Effector memory CD4-positive, alpha-beta T cell (primary cell): ENCODE results near the gene GPR25.

ENCODE experiments used
- DNase-seq, 3 donors: peaks; one replicate each; pipeline ENCODE4 v3.0.0-alpha.2; 2020
- H3K27ac ChIP-seq: 2 replicates; pipeline ENCODE4 v1.7.0; 2013; ENCODE audit warnings: mild to moderate bottlenecking, low read length, moderate library complexity; ENCODE audit not compliant: insufficient read depth, poor library complexity, severe bottlenecking
- H3K27me3 ChIP-seq: replicated peaks from 2 replicates; pipeline ENCODE4 v1.7.0; 2013; ENCODE audit warnings: mild to moderate bottlenecking, low read length; ENCODE audit not compliant: insufficient read depth, control insufficient read depth, poor library complexity, severe bottlenecking
- H3K36me3 ChIP-seq: 2 replicates; pipeline ENCODE4 v1.7.0; 2013; ENCODE audit warnings: mild to moderate bottlenecking, low read length, moderate library complexity; ENCODE audit not compliant: control insufficient read depth, insufficient read depth
- H3K4me1 ChIP-seq: 2 replicates; pipeline ENCODE4 v1.7.0; 2013; ENCODE audit warnings: low read length, mild to moderate bottlenecking; ENCODE audit not compliant: control insufficient read depth, insufficient read depth, poor library complexity, severe bottlenecking
- H3K4me3 ChIP-seq: 2 replicates; pipeline ENCODE4 v1.7.0; 2013; ENCODE audit warnings: low read length, low read depth, mild to moderate bottlenecking; ENCODE audit not compliant: insufficient read depth, poor library complexity, severe bottlenecking
- H3K9me3 ChIP-seq: 2 replicates; pipeline ENCODE4 v1.7.0; 2013; ENCODE audit warnings: mild to moderate bottlenecking, low read length, moderate library complexity; ENCODE audit not compliant: control insufficient read depth
- total RNA-seq, 3 donors: gene quantifications; one replicate each; lab custom pipeline; 2026; lab: John Stamatoyannopoulos, UW

GPR25 gene, protein sequence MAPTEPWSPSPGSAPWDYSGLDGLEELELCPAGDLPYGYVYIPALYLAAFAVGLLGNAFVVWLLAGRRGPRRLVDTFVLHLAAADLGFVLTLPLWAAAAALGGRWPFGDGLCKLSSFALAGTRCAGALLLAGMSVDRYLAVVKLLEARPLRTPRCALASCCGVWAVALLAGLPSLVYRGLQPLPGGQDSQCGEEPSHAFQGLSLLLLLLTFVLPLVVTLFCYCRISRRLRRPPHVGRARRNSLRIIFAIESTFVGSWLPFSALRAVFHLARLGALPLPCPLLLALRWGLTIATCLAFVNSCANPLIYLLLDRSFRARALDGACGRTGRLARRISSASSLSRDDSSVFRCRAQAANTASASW
- total RNA-seq = 1.5 to 5.7 (median 2.9) reads per million in 3 donors

DNA sequence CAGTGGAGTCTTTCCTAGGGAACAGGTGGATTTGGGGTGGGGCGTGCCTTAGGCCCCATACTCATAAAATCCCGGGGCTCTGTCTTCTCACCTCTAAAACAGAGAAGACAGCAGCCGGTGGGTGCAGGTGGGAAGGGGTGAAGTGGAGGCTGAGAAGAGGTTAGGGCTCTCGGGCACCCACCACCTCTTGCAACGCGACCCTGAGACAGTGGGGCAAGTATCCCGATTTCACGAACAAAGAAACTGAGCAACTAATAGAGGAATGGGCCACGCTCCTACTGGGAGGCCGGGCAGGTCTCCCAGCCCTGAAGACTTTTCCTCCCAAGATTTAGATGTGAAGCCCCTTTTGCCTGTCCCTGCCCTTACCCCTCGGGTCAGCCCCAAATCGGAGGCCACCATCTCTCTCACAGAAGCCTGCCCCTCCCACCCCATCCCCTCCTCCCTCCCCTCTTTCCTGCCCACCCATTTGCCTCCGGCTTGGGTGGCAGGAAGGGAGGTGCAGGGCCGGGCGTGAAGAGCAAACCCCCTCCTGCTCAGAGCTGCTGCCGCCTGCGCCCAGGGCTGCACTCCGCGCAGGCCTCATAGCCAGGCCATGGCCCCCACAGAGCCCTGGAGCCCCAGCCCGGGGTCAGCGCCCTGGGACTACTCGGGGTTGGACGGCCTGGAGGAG is at the start of gene GPR25:
Gene GPR25, plus strand, starts transcription at position 536 of the 670 bp plus-strand sequence. Its CDS starts 57 bp downstream, at position 593.
- DNase-seq = no peak
- Histone ChIP-seq H3K27ac (peak within 1 kb of the TSS; percentile 34), H3K4me1 (peaks cover 42% of the 10 kb centered on the region), H3K36me3 (no peaks in the 10 kb centered on the region), H3K27me3 (no peaks in the 10 kb centered on the region), H3K4me3 (peak within 1 kb of the TSS; percentile 35), H3K9me3 (no peaks in the 10 kb centered on the region)

DNA sequence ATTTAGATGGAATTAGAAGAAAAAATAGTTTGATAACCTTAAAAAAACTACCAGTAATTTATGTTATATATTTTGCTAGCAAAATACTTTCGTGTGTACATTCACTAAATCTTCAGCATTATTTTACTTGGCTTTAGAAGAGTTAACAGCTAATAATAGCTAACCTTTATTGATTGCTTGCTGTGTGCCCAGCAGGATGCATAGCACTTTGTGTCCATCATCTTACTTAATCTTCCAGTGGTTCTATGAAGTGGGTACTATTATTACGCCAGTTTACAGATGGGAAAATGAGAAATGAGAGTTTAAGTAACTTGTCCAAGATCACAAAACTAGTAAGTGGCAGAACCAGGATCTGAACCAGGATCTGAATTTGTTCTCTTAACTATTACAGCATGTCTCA is 41.7 kb upstream of the GPR25 start:
- Histone ChIP-seq H3K9me3 (no peaks in the 10 kb centered on the region), H3K27ac (no peak overlapping the region), H3K4me1 (no peaks in the 10 kb centered on the region), H3K4me3 (no peak overlapping the region), H3K27me3 (no peaks in the 10 kb centered on the region), H3K36me3 (no peaks in the 10 kb centered on the region)
- DNase-seq = no peak

DNA sequence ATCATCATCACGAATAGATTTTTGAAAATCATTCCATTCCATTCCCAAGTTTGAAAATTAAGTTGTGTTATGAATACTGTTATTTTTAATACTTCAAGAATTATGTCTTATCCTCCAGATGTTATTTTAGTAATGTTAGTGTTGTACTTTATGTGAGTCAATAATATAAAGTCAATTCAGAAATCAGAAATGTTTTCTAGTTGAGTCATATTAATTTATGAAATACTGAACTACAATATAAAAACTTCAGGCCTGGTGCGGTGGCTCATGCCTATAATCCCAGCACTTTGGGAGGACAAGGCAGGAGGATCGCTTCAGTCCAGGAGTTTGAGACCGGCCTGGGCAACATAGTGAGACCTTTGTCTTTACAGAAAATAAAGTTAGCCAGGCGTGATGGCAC is 38.4 kb upstream of the GPR25 start:
- Histone ChIP-seq H3K4me1 (no peaks in the 10 kb centered on the region), H3K27me3 (no peaks in the 10 kb centered on the region), H3K27ac (no peak overlapping the region), H3K36me3 (no peaks in the 10 kb centered on the region), H3K9me3 (no peaks in the 10 kb centered on the region), H3K4me3 (no peak overlapping the region)
- DNase-seq = no peak

DNA sequence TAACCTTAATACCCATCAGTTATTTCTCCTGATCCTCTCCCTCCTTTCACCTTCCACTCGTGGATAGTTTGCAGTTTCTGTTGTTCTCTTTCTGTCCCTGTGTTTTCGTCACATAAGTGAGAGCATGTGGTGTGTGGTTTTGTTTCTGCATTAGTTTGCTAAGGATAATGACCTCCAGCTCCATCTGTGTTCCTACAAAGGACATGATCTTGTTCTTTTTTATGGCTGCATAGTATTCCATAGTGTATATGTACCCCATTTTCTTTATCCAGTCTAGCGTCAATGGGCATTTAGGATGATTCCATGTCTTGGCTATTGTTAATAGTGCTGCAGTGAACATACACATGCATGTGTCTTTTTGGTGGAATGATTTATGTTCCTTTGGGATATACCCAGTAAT is 36.6 kb upstream of the GPR25 start:
- Histone ChIP-seq H3K27me3 (no peaks in the 10 kb centered on the region), H3K4me3 (no peak overlapping the region), H3K9me3 (no peaks in the 10 kb centered on the region), H3K4me1 (no peaks in the 10 kb centered on the region), H3K36me3 (no peaks in the 10 kb centered on the region), H3K27ac (no peak overlapping the region)
- no peak for DNase-seq

DNA sequence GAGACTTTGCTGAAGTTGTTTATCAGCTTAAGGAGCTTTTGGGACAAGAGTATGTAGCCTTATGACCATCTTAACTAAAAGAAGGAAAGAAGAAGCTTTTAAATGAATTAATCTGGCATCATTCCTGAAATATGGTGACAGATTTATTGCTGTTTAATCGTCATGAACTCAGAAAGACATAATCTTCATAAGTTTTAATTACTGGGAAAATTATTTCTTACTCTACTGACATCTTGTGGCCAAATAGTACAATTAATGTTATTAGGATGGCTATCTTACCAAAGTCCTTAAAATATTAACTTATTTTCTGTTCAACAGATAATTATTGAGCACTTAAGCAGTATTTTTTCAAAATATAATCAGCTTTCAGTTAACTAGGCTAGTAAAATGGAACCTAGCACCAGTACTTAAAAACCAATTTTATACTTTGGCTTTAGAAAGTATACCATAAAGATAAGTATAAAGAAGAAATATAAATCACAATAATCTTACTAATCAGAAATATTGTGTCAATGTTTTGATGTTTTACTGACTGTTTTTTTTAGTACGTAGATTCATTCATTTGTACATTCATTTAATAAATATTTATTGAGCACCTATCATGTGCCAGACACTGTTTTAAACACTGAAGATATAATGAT is 34.7 kb upstream of the GPR25 start:
- Histone ChIP-seq H3K9me3 (no peaks in the 10 kb centered on the region), H3K27me3 (no peaks in the 10 kb centered on the region), H3K4me3 (no peak overlapping the region), H3K4me1 (no peaks in the 10 kb centered on the region), H3K36me3 (no peaks in the 10 kb centered on the region), H3K27ac (no peak overlapping the region)
- DNase-seq = no peak

DNA sequence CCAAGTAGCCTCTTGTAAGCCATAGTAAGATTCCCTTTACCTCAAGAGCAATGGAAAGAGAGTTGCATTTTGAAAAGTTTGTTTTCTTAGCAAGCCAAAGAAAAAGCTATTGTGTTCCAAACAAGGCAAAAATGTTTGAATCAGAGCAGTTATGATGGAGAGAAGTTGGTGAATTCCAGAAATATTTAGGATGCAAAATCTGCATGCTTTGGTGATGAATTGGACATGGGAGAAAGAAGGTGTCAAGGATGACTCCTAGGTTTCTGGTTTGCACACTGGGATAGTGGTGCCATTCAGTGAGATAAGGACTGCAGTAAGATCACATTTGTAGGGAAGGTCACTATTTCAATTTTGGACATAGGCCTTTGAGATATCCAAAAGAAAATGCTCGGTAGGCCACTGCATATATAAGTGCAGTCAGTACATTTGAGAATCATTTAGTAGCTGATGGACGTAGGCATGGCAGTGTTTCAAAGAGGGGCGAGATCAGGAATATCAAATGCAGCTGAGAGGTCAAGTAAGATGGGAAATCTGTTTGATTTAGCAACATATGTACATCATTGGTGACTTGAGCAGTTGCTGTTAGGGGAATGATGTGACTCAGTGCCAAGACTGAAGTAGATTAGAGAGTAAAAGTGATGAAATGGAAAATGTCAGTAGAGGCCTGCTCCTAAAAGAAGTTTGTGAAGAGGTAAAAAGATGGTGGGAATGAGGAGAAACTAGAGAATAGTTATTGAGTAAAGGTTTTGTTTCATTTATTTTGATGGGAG is 33.9 kb upstream of the GPR25 start:
- no peak for DNase-seq
- H3K9me3 ChIP-seq = no peaks in the 10 kb centered on the region
- H3K4me1 ChIP-seq = no peaks in the 10 kb centered on the region
- H3K36me3 ChIP-seq = no peaks in the 10 kb centered on the region
- H3K27me3 ChIP-seq = no peaks in the 10 kb centered on the region
- no peak overlapping the region for H3K27ac ChIP-seq
- no peak overlapping the region for H3K4me3 ChIP-seq

GRCh38 chr1:200845360-200845759 is 27.4 kb upstream of the GPR25 start:
- no peaks in the 10 kb centered on the region for H3K27me3 ChIP-seq
- H3K36me3 ChIP-seq = peaks cover 4% of the 10 kb centered on the region
- no peaks in the 10 kb centered on the region for H3K9me3 ChIP-seq
- no peaks in the 10 kb centered on the region for H3K4me1 ChIP-seq
- DNase-seq = no peak
- H3K27ac ChIP-seq = no peak overlapping the region
- H3K4me3 ChIP-seq = no peak overlapping the region

- Histone ChIP-seq H3K9me3 (no peaks in the 10 kb centered on the region), H3K4me1 (no peaks in the 10 kb centered on the region)
- no peak for DNase-seq
Observed at GRCh38 chr1:200846398-200846797, 26.4 kb upstream of the GPR25 start.

GRCh38 chr1:200849430-200849829 is 23.4 kb upstream of the GPR25 start:
- no peaks in the 10 kb centered on the region for H3K4me1 ChIP-seq
- H3K36me3 ChIP-seq = peaks cover 4% of the 10 kb centered on the region
- DNase-seq = no peak
- H3K27me3 ChIP-seq = no peaks in the 10 kb centered on the region
- no peak overlapping the region for H3K4me3 ChIP-seq
- no peak overlapping the region for H3K27ac ChIP-seq
- no peaks in the 10 kb centered on the region for H3K9me3 ChIP-seq

More at GRCh38 chr1:200846398-200846797, 26.4 kb upstream of the GPR25 start:
- Histone ChIP-seq H3K4me3 (no peak overlapping the region), H3K36me3 (peaks cover 4% of the 10 kb centered on the region), H3K27ac (no peak overlapping the region), H3K27me3 (no peaks in the 10 kb centered on the region)
